ENCODE data around the gene NUBP2. TPM values are rescaled to one million over a fixed set of nuclear protein-coding genes. Genes with fewer than 3 reads are reported as not detected.

The NUBP2 gene
- total RNA-seq, 1 donor from 2014 or later, result 54.4 TPM

DNA sequence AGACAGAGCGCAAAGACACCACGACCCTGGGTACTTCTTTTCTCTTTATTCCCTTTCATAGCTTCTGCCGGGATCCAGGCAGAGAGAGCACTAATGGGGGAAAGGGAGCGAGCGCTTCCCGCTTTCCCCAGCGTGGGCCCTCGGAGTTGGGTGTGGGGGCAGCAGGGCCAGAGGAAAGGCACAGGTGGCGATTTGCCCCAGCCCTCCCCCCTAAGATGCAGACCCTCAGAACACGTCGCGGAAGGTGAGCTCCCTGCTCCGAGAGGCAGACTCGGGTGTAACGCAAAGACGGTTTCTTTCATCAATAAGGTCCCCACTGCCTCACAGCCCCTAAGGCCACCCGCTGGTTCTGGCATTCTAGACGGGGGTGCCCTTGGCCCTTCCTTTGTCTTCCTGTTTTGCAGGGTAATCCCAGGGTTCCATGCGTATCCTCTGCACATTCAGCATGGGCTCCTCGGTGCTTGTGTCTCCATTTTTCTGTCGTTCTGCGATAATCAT, 10.8 kb upstream of the NUBP2 start:
- no peak for DNase-seq (ENCODE audit: low spot score)

DNA sequence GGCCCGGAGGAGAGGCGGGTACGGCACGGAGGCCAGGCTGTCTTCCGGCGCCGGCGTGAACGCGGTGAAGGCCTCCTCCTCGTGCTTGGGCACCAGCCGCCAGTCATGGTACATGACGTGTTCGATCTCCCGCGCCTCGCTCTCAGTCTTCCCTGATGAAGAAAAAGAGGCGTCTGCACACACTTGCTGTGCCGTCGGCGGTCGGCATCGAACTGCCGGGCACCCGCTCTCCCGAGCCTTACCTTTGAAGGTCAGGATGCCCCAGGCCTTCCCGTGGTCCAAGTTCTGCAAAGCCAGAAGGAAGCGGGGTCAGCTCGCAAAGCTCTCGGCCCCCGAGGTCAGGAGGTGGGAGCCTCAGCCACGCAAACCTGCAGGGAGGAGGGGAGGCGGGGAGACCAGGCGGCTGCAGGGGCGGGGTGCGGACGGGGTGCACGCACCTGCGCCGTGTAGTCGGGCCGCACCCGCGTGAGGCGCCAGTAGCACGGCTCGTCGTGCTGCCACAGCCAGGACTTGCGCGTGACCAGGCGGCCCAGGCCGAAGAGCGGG, 10.3 kb upstream of the NUBP2 start, which contains the start of gene EME2:
Gene EME2, plus strand, starts transcription at position 449 of the 546 bp plus-strand sequence. CDS start 418 bp downstream, outside the sequence.
- no peak for DNase-seq (ENCODE audit: low spot score)

DNA sequence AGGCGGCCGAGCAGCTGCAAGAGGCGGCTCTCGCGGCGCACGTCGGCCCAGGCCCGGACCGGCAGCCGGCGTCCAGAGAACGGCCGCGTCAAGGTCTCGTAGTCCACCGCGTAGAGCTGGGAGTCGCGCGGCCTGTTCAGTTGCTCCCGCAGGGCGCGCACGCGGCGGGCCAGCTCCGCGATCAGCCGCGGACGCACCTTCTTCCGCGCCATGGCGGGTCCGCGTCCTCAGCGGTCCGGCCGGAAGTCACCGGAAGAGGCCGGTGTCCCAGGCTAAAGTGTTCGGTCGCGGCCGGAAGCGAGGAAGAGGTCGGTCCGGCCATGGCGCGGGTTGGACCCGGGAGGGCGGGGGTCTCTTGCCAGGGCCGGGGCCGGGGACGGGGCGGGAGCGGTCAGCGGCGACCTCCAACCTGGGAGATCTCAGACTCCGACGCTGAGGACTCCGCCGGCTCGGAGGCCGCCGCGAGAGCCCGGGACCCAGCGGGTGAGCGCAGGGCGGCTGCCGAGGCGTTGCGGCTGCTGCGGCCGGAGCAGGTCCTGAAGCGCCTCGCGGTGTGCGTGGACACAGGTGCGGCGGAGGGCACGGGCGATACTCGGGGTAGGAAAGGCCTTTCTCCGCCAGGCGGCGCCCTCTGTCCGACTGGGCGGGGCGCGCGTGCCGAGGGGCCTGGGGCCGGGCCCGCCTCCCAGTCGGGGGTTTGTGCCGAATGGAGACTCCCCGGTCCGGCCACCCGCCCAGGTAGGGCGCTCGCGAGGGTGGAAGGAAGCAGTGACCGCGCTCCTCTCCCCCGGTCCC, 9.7 kb upstream of the NUBP2 start, which contains the start of gene MRPS34:
Gene MRPS34, minus strand, starts transcription at position 227 of the 795 bp plus-strand sequence. Its CDS starts 15 bp downstream, at position 212.
- DNase-seq (ENCODE audit: low spot score), result peak; percentile 80

- DNase-seq (ENCODE audit: low spot score), result no peak
These were observed 8.9 kb upstream of the NUBP2 start for GRCh38 chr16:1773703-1774447.

GRCh38 chr16:1774448-1774780, 8.3 kb upstream of the NUBP2 start:
- no peak for DNase-seq (ENCODE audit: low spot score)

- no peak for DNase-seq (ENCODE audit: low spot score)
These were observed 7.5 kb upstream of the NUBP2 start for GRCh38 chr16:1775006-1775845.

DNA sequence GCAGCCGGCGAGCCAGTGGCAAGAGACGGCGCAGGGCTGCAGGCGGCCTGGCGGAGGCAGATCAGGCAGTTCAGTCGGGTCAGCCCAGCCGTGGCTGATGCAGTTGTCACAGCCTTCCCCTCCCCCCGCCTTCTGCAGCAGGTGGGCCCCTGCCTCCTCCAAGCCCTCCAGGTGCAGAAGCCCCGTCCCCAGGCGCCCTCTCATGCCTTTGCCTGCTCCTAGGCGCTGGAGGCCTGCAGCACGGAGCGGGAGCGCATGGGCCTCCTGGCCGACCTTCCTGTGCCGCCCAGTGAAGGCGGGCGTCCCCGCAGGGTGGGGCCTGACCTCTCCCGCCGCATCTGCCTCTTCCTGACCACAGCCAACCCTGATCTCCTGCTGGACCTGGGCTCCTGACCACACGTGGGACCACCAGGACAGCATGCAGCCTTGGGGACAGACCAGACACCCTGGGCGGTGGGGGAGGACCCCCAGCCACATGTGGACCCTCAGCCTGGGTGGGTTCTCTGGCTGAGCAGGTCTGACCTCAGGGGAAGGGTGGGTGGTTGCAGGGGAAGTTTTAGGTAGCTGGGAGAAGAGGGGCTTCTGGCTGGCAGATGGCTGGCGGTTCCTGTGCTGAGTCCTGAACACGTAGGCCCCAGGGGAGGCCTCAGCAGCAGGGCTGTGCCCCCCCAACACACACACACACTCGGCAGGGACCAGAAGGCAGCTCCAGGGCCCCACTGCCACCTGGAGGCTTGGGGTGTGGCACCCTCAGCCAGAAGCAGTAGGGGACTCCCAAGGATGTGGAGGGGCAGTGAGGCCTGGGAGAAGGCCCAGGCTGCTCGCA, 6.7 kb upstream of the NUBP2 start:
- no peak for DNase-seq (ENCODE audit: low spot score)

GRCh38 chr16:1776672-1776955, 6.1 kb upstream of the NUBP2 start:
- DNase-seq (ENCODE audit: low spot score), result no peak

- DNase-seq (ENCODE audit: low spot score), result no peak
These were observed 5.8 kb upstream of the NUBP2 start for GRCh38 chr16:1776991-1777374.

GRCh38 chr16:1777375-1778199, 5.2 kb upstream of the NUBP2 start:
- no peak for DNase-seq (ENCODE audit: low spot score)

DNA sequence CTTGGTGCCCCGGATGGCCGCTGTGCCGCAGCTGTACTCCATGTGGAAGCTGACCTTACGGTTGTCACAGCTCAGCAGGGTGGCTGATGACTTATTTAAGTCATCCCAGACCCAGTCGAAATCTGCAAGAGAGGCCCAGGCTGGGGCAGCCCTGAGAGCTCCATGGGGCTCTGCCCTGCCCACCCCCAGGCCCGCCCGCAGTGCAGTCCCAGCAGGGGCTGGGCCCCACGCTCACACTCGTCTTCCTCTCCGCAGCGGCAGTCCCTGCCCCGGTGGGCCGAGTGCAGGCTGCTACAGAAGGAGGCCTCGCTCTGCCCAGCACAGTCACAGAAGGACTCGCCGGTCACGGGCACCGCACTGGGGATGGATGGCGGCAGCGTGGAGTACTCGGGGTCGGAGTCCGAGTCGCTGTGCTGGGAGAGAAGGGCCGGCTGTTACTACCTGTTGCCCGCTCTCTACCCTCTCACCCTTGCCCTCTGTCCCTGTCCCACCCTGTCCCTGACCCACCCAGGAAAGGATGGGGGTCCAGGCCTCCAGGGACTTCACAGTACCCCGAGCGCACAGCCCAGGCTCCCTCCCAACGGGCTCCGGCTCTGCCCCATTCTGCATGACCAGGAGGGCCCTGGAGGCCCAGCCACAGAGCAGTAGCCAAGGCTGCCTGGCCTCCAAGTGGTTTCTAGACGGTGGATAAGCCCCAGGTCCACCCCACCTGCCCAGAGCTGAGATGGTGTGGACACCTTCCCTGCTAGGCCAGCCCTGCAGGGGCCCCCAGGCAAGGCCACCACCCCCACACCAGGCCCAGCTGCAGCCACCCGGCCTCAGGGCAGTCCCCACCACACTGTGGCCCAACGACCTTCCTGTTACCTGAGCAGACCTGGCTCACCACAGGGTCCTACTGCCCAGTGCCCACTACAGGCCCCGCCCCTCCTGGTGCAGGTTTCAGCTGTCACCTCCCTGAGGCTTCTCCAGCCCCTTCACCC, 4.3 kb upstream of the NUBP2 start:
- DNase-seq (ENCODE audit: low spot score), result no peak

DNA sequence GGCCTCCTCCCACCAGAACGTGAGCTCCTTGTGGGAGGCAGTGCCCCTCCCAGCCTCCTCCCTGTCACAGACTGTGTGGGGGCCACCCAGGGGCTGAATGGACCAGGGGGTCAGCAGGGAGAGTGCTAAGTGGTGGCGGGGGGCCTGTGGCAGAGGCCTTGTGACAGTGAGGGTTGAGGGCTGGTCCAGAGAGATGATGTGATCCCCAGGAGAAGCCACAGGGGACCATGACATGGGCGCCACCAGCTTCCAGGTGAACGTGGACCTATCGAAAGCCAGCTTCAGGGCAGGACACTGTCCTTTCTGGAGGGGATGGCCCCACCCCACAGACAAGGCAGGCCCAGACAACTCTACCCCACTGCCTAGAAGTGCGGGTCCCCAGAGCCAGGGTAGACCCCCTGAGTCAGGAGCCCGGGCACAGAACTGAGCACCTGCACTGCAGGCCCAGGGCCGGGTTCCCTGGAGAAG, 3.5 kb upstream of the NUBP2 start:
- no peak for DNase-seq (ENCODE audit: low spot score)

- no peak for DNase-seq (ENCODE audit: low spot score)
These were observed 2.8 kb upstream of the NUBP2 start for GRCh38 chr16:1779741-1780676.

- no peak for DNase-seq (ENCODE audit: low spot score)
These were observed 2.1 kb upstream of the NUBP2 start for GRCh38 chr16:1780677-1781072.

GRCh38 chr16:1781254-1781653, 1.5 kb upstream of the NUBP2 start:
- no peak for DNase-seq (ENCODE audit: low spot score)

GRCh38 chr16:1781758-1782407, 877 bp upstream of the NUBP2 start:
- DNase-seq (ENCODE audit: low spot score), result no peak

All from mucosa of gallbladder (tissue), 1 donor.